Thyroid gland (tissue), 4 donors: ENCODE measurements around the gene PRRG2.

Experiments
- CTCF ChIP-seq, 6 experiments: fragments of 200-600 bp in 3 of 6; fragments of 450-650 bp in 3 of 6; sonication (generic) in 3 of 6; IDR thresholded peaks; one replicate each; pipeline ENCODE4 v1.5.1; 2016 to 2019; ENCODE audit warnings: antibody characterized with exemption in 6 of 6, mild to moderate bottlenecking in 2 of 6, inconsistent platforms in 1 of 6, moderate library complexity in 1 of 6
- POLR2A ChIP-seq, 2 donors: fragments of 450-650 bp; IDR thresholded peaks; one replicate each; pipeline ENCODE4 v1.6.1; 2017; ENCODE audit warnings: antibody characterized with exemption in 2 of 2, mild to moderate bottlenecking in 2 of 2, moderate library complexity in 1 of 2

DNA sequence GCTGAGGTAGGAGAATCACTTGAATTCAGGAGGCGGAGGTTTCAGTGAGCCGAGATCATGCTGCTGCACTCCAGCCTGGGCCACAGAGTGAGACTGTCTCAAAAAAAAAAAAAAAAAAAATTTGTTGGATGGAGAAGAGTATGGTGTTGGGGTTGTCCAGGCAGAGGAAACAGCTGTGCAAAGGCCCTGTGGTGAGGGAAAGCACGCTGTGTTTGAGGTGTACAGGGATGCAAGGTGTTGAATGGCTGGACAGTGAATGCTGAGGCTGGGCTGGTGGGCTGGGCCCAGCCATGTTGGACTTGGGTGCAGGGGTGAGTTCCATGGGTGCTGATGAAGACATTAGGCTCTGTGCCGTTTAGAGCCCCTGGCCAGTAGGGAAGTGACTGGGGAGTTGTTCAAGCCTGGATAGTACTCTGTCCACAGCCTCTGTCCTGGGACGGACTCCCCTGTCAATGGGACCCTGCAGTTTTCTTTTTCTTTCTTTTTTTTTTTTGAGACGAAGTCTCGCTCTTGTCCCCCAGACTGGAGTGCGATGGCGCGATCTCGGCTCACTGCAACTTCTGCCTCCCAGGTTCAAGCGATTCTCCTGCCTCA is 28.5 kb downstream of the PRRG2 start:
- TF ChIP-seq CTCF (IDR thresholded peaks at IDR 0.05) (no peak), POLR2A (IDR thresholded peaks at IDR 0.05) (no peak)
